Neural progenitor cell (in vitro differentiated cells): ENCODE results near the gene SMIM35.

Experiments used
- EZH2 ChIP-seq: fragments of 200-600 bp; sonication (generic); IDR thresholded peaks from 2 replicates; pipeline ENCODE4 v1.6.1; 2017; ENCODE audit warnings: antibody characterized with exemption, mild to moderate bottlenecking, moderate library complexity
- TF ChIP-seq, protein P1 (sequence below): fragments of 200-600 bp; sonication (generic); IDR thresholded peaks from 2 replicates; pipeline ENCODE4 v1.5.1; 2017; ENCODE audit warnings: antibody characterized with exemption, mild to moderate bottlenecking

DNA sequence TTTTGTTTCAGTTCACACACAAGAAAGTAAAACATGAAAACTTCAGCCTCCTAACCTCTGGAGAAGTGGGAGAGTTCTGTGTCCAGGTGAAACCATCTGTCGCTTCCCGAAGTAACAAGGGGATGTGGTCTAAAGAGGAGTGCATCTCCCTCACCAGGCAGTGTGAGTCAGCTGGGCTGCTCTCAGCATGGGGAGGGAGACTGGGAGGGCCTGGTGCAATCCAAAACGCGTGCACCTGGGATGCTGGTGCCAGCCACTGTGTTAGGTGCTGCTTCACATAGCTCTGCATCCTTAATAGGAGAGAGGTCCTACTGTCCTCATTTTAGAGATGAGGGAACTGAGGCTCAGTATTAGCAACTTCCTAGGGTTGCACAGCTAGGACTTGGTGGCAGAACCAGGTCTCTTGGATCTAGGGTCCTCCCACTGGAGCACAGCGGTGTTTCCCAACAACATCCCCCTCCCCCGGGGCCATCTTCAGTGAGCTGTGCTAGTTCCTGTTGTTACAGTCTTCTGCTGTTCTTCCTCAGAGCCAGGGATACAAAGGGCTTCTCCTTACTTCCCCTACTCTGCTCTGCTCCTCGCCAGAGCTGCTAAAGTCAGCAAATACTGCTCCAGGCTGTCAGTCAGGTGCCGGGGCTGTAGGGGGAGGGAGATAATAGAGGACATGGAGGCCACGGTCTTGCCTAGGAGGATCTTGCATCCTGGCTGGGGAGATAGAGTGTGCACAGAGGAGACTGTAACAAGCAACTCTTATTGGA is 92.6 kb downstream of the SMIM35 start:
- TF ChIP-seq, protein P1, sequence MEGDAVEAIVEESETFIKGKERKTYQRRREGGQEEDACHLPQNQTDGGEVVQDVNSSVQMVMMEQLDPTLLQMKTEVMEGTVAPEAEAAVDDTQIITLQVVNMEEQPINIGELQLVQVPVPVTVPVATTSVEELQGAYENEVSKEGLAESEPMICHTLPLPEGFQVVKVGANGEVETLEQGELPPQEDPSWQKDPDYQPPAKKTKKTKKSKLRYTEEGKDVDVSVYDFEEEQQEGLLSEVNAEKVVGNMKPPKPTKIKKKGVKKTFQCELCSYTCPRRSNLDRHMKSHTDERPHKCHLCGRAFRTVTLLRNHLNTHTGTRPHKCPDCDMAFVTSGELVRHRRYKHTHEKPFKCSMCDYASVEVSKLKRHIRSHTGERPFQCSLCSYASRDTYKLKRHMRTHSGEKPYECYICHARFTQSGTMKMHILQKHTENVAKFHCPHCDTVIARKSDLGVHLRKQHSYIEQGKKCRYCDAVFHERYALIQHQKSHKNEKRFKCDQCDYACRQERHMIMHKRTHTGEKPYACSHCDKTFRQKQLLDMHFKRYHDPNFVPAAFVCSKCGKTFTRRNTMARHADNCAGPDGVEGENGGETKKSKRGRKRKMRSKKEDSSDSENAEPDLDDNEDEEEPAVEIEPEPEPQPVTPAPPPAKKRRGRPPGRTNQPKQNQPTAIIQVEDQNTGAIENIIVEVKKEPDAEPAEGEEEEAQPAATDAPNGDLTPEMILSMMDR, result no peak
- TF ChIP-seq EZH2, result no peak
